BLaER1 (cell line): ENCODE data around the gene SUN2.

Source experiments
- H3K27ac ChIP-seq: shearing (Covaris generic); formaldehyde crosslinking; 2 replicates; pipeline ENCODE4 v1.8.1; 2022
- H3K27me3 ChIP-seq: shearing (Covaris generic); formaldehyde crosslinking; 2 replicates; pipeline ENCODE4 v1.8.1; 2022
- H3K36me3 ChIP-seq: shearing (Covaris generic); formaldehyde crosslinking; 2 replicates; pipeline ENCODE4 v1.8.1; 2022
- H3K4me1 ChIP-seq: shearing (Covaris generic); formaldehyde crosslinking; 2 replicates; pipeline ENCODE4 v1.8.1; 2022
- H3K4me2 ChIP-seq: shearing (Covaris generic); formaldehyde crosslinking; 2 replicates; pipeline ENCODE4 v1.8.1; 2022
- H3K4me3 ChIP-seq: shearing (Covaris generic); formaldehyde crosslinking; 2 replicates; pipeline ENCODE4 v1.8.1; 2022
- H3K9ac ChIP-seq: shearing (Covaris generic); formaldehyde crosslinking; 2 replicates; pipeline ENCODE4 v1.8.1; 2022
- H3K9me3 ChIP-seq: shearing (Covaris generic); formaldehyde crosslinking; 2 replicates; pipeline ENCODE4 v1.8.1; 2022
- H4K20me1 ChIP-seq: shearing (Covaris generic); formaldehyde crosslinking; 2 replicates; pipeline ENCODE4 v1.8.1; 2022
- Cebpa-rat ChIP-seq: shearing (Covaris generic); IDR thresholded peaks from 2 replicates; pipeline ENCODE4 v1.8.1; 2022

Gene SUN2

DNA sequence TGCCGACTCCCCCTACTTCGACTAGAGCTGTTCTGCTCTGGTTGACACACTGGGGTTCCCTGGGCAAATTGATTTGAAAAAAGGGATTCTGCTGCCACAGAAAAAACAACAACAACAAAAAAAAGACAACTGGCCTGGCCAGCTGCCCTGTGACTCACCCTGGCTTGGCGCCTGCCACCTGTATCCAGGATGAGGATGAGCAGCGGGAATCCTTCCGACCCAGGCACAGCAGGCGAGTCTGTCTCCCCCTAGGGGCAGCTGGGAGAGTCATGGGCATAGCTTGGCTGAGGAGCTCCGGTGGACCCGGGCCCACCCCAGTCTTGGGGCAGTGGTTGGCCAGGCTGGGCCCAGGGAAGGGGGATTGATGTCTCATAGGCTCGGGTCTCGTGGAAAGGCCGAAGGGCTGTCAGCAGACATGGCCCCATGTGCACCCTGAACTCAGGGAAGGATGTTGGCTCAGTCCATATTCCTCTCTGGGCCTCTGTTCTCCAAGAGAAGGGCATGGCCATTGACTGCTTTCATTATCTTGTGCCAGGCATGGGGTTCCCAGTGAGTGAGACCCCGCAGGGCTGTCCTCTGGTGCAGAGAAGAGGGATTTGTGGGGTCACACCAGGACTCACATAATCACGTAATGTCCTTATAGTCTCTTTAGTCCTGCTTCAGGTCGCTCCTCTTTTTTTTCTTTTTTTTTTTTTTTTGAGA is 10.4 kb upstream of the SUN2 start:
- Histone ChIP-seq H3K9ac (no peak overlapping the region), H3K27ac (no peak overlapping the region), H4K20me1 (peaks cover 8% of the 10 kb centered on the region), H3K36me3 (no peaks in the 10 kb centered on the region), H3K9me3 (no peaks in the 10 kb centered on the region), H3K4me3 (no peak overlapping the region), H3K4me2 (peak overlapping the region; percentile 4; the same call in 1 of the 2 replicates), H3K27me3 (no peaks in the 10 kb centered on the region), H3K4me1 (peaks cover 36% of the 10 kb centered on the region)
- no peak for TF ChIP-seq Cebpa-rat

DNA sequence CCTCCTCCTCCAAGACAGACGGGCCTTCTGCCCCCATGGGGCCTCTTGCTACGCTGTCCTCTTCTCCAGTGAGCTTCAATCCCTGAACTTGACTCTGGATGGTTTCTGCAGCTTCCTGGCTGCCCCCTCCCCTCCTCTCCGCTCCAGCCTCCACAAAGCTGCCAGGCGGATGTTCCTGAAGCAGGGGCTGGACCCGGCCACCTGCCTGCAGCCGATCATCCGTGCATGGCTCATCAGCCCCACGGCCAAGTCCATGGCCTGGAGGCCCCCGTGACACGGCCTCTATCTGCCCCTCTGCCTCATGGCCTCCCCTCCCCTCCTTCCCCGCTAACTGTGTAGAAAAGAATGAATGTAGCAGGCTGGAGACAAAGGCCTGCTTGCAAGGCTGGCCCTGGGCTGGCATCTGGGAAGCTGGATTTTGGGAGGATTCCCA is 6.8 kb upstream of the SUN2 start:
- H3K4me3 ChIP-seq = no peak overlapping the region
- H4K20me1 ChIP-seq = peaks cover 40% of the 10 kb centered on the region
- H3K36me3 ChIP-seq = no peaks in the 10 kb centered on the region
- no peak for TF ChIP-seq Cebpa-rat
- 0 out of 2 replicates have a peak overlapping the region, but pooled peaks have one; percentile 23 for H3K27ac ChIP-seq
- H3K9ac ChIP-seq = 0 out of 2 replicates have a peak overlapping the region, but pooled peaks have one; percentile 32
- no peaks in the 10 kb centered on the region for H3K27me3 ChIP-seq
- H3K4me1 ChIP-seq = peaks cover 72% of the 10 kb centered on the region
- H3K9me3 ChIP-seq = no peaks in the 10 kb centered on the region
- peak overlapping the region; percentile 96 for H3K4me2 ChIP-seq

GRCh38 chr22:38761202-38762162 is 5.7 kb upstream of the SUN2 start:
- no peak overlapping the region for H3K4me3 ChIP-seq
- peaks cover 40% of the 10 kb centered on the region for H4K20me1 ChIP-seq
- H3K9ac ChIP-seq = no peak overlapping the region; the same call in 1 of the 2 replicates
- H3K27me3 ChIP-seq = no peaks in the 10 kb centered on the region
- no peaks in the 10 kb centered on the region for H3K36me3 ChIP-seq
- peak overlapping the region; percentile 66; the same call in 1 of the 2 replicates for H3K27ac ChIP-seq
- no peaks in the 10 kb centered on the region for H3K9me3 ChIP-seq
- peak overlapping the region; percentile 96 for H3K4me2 ChIP-seq
- no peak for TF ChIP-seq Cebpa-rat
- H3K4me1 ChIP-seq = peaks cover 77% of the 10 kb centered on the region

GRCh38 chr22:38760477-38761201 is 4.8 kb upstream of the SUN2 start:
- no peaks in the 10 kb centered on the region for H3K27me3 ChIP-seq
- H3K9ac ChIP-seq = peak overlapping the region; percentile 57; the same call in 1 of the 2 replicates
- peaks cover 70% of the 10 kb centered on the region for H3K4me1 ChIP-seq
- no peaks in the 10 kb centered on the region for H3K36me3 ChIP-seq
- peak overlapping the region; percentile 66 for H3K27ac ChIP-seq
- no peaks in the 10 kb centered on the region for H3K9me3 ChIP-seq
- no peak for TF ChIP-seq Cebpa-rat
- H3K4me3 ChIP-seq = peak overlapping the region; percentile 27
- peak overlapping the region; percentile 96 for H3K4me2 ChIP-seq
- H4K20me1 ChIP-seq = peaks cover 40% of the 10 kb centered on the region

- Histone ChIP-seq H3K4me3 (no peak overlapping the region), H3K9ac (no peak overlapping the region), H3K36me3 (no peaks in the 10 kb centered on the region), H3K4me2 (peak overlapping the region; percentile 96), H3K27ac (no peak overlapping the region), H3K9me3 (no peaks in the 10 kb centered on the region), H4K20me1 (peaks cover 47% of the 10 kb centered on the region), H3K27me3 (no peaks in the 10 kb centered on the region), H3K4me1 (peaks cover 70% of the 10 kb centered on the region)
- no peak for TF ChIP-seq Cebpa-rat
Measured at GRCh38 chr22:38759005-38759404, 3.2 kb upstream of the SUN2 start.

GRCh38 chr22:38758276-38758945 is 2.6 kb upstream of the SUN2 start:
- peaks cover 53% of the 10 kb centered on the region for H4K20me1 ChIP-seq
- peaks cover 76% of the 10 kb centered on the region for H3K4me1 ChIP-seq
- H3K9me3 ChIP-seq = no peaks in the 10 kb centered on the region
- H3K27ac ChIP-seq = peak overlapping the region; percentile 96; the same call in 1 of the 2 replicates
- peaks cover 2% of the 10 kb centered on the region; the same call in 1 of the 2 replicates for H3K36me3 ChIP-seq
- TF ChIP-seq Cebpa-rat = no peak
- peak overlapping the region; percentile 96 for H3K4me2 ChIP-seq
- H3K9ac ChIP-seq = peak overlapping the region; percentile 95
- peak overlapping the region; percentile 93 for H3K4me3 ChIP-seq
- no peaks in the 10 kb centered on the region for H3K27me3 ChIP-seq

DNA sequence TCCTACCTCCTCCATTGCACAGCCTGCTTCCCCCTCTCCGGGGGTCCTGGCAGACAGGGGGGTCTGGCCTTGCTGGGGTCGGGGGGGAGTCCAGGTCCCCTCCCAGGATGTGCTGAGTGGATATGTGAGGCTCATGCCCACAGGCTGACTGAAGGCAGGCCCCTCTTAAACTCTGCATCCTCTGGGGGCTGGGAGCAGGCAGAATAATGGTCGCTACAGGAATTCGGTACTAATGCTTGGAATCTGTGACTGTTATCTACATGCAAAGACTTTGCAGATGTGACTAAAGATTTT is 1.6 kb upstream of the SUN2 start:
- no peak for TF ChIP-seq Cebpa-rat
- no peaks in the 10 kb centered on the region for H3K9me3 ChIP-seq
- peaks cover 62% of the 10 kb centered on the region for H4K20me1 ChIP-seq
- H3K36me3 ChIP-seq = peaks cover 12% of the 10 kb centered on the region
- H3K9ac ChIP-seq = peak overlapping the region; percentile 95
- H3K27ac ChIP-seq = peak overlapping the region; percentile 96
- H3K4me1 ChIP-seq = peaks cover 78% of the 10 kb centered on the region
- H3K4me2 ChIP-seq = peak overlapping the region; percentile 96
- peak overlapping the region; percentile 93 for H3K4me3 ChIP-seq
- H3K27me3 ChIP-seq = no peaks in the 10 kb centered on the region

- peak overlapping the region; percentile 95 for H3K9ac ChIP-seq
- H3K9me3 ChIP-seq = no peaks in the 10 kb centered on the region
- no peaks in the 10 kb centered on the region for H3K27me3 ChIP-seq
- peak overlapping the region; percentile 96 for H3K27ac ChIP-seq
- peak overlapping the region; percentile 93 for H3K4me3 ChIP-seq
- H4K20me1 ChIP-seq = peaks cover 63% of the 10 kb centered on the region
- peaks cover 78% of the 10 kb centered on the region for H3K4me1 ChIP-seq
- H3K36me3 ChIP-seq = peaks cover 16% of the 10 kb centered on the region
- H3K4me2 ChIP-seq = peak overlapping the region; percentile 96
- TF ChIP-seq Cebpa-rat = no peak
Measured at GRCh38 chr22:38756711-38757463, 1.1 kb upstream of the SUN2 start.
